K562 (cell line): ENCODE results near the gene PRR23E. TPM values are rescaled to one million over a fixed set of nuclear protein-coding genes. Genes with fewer than 3 reads are reported as not detected.

Experiments used
- ATAC-seq: fragments of 200-7000 bp; cut with Tn5 transposase; 3 replicates; pipeline ENCODE4 v1.9.1; 2020; ENCODE audit warnings: moderate library complexity
- BruUV-seq: library from RNA; stranded (reverse); fragments of 400-500 nt; replicated peaks from 2 replicates; lab custom pipeline; 2021; lab: Mats Ljungman, UMichigan
- CTCF ChIA-PET: fragments of 300-600 bp; formaldehyde crosslinking; extraction: SDS; loops from one replicate; lab custom pipeline; 2021; ENCODE audit warnings: low intra/inter-chr PET ratio; lab: Yijun Ruan, JAX
- POLR2A ChIA-PET: fragments of 300-600, 350-650 bp; sonication (Branson Sonifier 250); formaldehyde crosslinking; extraction: SDS; loops from one replicate; lab custom pipeline; 2021; ENCODE audit warnings: antibody characterized with exemption, inconsistent platforms; lab: Yijun Ruan, JAX
- DNase-seq, 4 experiments: peaks; one replicate each; pipeline versions ENCODE4 v3.0.0 to v3.0.0-alpha.2; 2011 to 2018; ENCODE audit warnings: low spot score in 3 of 4, mixed read lengths in 3 of 4; ENCODE audit errors: extremely low read depth in 1 of 4
- FAIRE-seq: peaks from 2 replicates; lab custom pipeline; 2011; peaks lifted over from hg19 to GRCh38; lab: Jason Lieb, UNC
- H2AFZ ChIP-seq: 2 replicates; pipeline ENCODE4 v1.6.0; 2011; ENCODE audit warnings: low read depth, low read length, control low read depth, inconsistent platforms
- H3K27ac ChIP-seq: fragments of 200-600 bp; 3 replicates; pipeline ENCODE4 v1.8.0; 2011; ENCODE audit warnings: low read depth, mild to moderate bottlenecking, control low read depth, inconsistent platforms, low read length, moderate library complexity, mixed read lengths; ENCODE audit errors: extremely low read depth
- H3K27me3 ChIP-seq, 2 experiments: fragments of 300-600 bp in 1 of 2; 2 replicates in 1 of 2; 3 replicates in 1 of 2; pipeline versions ENCODE4 v1.6.0 to v1.8.0; 2011; ENCODE audit warnings: inconsistent platforms in 2 of 2, low read length in 2 of 2, mild to moderate bottlenecking in 1 of 2, mixed read lengths in 1 of 2, moderate library complexity in 1 of 2; ENCODE audit not compliant: control insufficient read depth in 2 of 2, insufficient read depth in 2 of 2
- H3K36me3 ChIP-seq: fragments of 300-600 bp; 3 replicates; pipeline ENCODE4 v1.8.0; 2011; ENCODE audit warnings: mild to moderate bottlenecking, low read length, inconsistent platforms; ENCODE audit not compliant: control insufficient read depth, insufficient read depth
- H3K4me1 ChIP-seq, 2 experiments: fragments of 200-600 bp in 1 of 2; replicated peaks in 1 of 2; 2 replicates in 1 of 2; 3 replicates in 1 of 2; pipeline versions ENCODE4 v1.5.1 to v1.8.0; 2011; ENCODE audit warnings: inconsistent platforms in 2 of 2, low read length in 2 of 2, mild to moderate bottlenecking in 1 of 2, mixed read lengths in 1 of 2, moderate library complexity in 1 of 2; ENCODE audit not compliant: control insufficient read depth in 2 of 2, insufficient read depth in 2 of 2
- H3K4me2 ChIP-seq: 2 replicates; pipeline ENCODE4 v1.6.1; 2011; ENCODE audit warnings: low read length, control low read depth, inconsistent platforms, mixed read lengths; ENCODE audit not compliant: insufficient read depth
- H3K4me3 ChIP-seq: fragments of 200-600 bp; sonication (generic), shearing (Covaris generic); 2 replicates; pipeline ENCODE4 v1.5.1; 2016; ENCODE audit warnings: control low read depth, inconsistent platforms
- H3K79me2 ChIP-seq: fragments of 200-600 bp; 3 replicates; pipeline ENCODE4 v1.8.0; 2011; ENCODE audit warnings: low read length, inconsistent platforms; ENCODE audit not compliant: control insufficient read depth, insufficient read depth
- H3K9ac ChIP-seq, 2 experiments: 2 replicates each; pipeline versions ENCODE4 v1.6.0 to v1.6.1; 2011; ENCODE audit warnings: low read depth in 2 of 2, low read length in 2 of 2, control low read depth in 1 of 2, inconsistent platforms in 1 of 2, mild to moderate bottlenecking in 1 of 2, mixed read lengths in 1 of 2; ENCODE audit not compliant: insufficient read depth in 1 of 2
- H3K9me1 ChIP-seq: one replicate; pipeline ENCODE4 v1.6.0; 2011; ENCODE audit warnings: inconsistent platforms, mild to moderate bottlenecking, low read length, moderate library complexity; ENCODE audit not compliant: control insufficient read depth, insufficient read depth
- H3K9me3 ChIP-seq: replicated peaks from 2 replicates; pipeline ENCODE4 v1.5.1; 2011; ENCODE audit warnings: low read depth, low read length, inconsistent platforms; ENCODE audit not compliant: control insufficient read depth, insufficient read depth
- H4K20me1 ChIP-seq: replicated peaks from 2 replicates; pipeline ENCODE4 v1.6.1; 2011; ENCODE audit warnings: low read length, inconsistent platforms, mixed read lengths; ENCODE audit not compliant: control insufficient read depth, insufficient read depth
- SETDB1 ChIP-seq: IDR thresholded peaks from one replicate; pipeline ENCODE4 v1.6.1; 2012; ENCODE audit warnings: low read length, control low read depth, inconsistent platforms
- ZNF655 ChIP-seq: fragments of 250-450 bp; sonication (Bioruptor Pico); IDR thresholded peaks from 2 replicates; pipeline ENCODE4 v1.5.0; 2021
- WGBS: fragments of 100-300 bp; shearing (Covaris generic); methylation state at CpG from one replicate; pipeline ENCODE4 v1.1.6; 2016; ENCODE audit warnings: low coverage, mixed read lengths; ENCODE audit not compliant: insufficient coverage; ENCODE audit errors: missing lambda C conversion rate; 5-methylcytosine and 5-hydroxymethylcytosine counted together
- in situ Hi-C: fragments of 300-500 bp; cut with MboI; formaldehyde crosslinking; loops from 4 replicates; pipeline ENCODE4 v1.15.0; 2018; ENCODE audit warnings: inconsistent platforms, mixed read lengths
- intact Hi-C: fragments of 100-400 bp; cut with micrococcal nuclease; formaldehyde crosslinking; loops from 2 replicates; pipeline ENCODE4 v1.14.2; 2022
- polyA plus RNA-seq, 8 experiments: library from polyadenylated mRNA; depleted of rRNA in 4 of 8; stranded (reverse) in 5 of 8; unstranded in 3 of 8; fragments of >200 nt; fragmentation: Nextera tagmentation in 2 of 8; fragmentation: Illumina TruSeq in 1 of 8; extraction: Ambion mirVana in 2 of 8; extraction: Trizol in 1 of 8; gene quantifications; 2 replicates each; pipeline versions ENCODE4 v1.2.1 to v1.2.3, GENCODE V29; 2011 to 2014; ENCODE audit warnings: inconsistent platforms in 1 of 8, missing spikeins in 1 of 8
- total RNA-seq, 7 experiments: library from RNA; depleted of rRNA in 6 of 7; stranded (reverse); fragments of >200 nt in 6 of 7; fragmentation: Illumina TruSeq in 2 of 7; extraction: Trizol in 2 of 7; gene quantifications; 2 replicates each; pipeline versions ENCODE4 v1.2.1 to v1.2.3, GENCODE V29; 2011 to 2021; ENCODE audit warnings: low replicate concordance in 1 of 7

PRR23E gene
- total and polyA plus RNA-seq, 9 of the 15 experiments (the other 6 are each of a cell fraction or from before 2014, with no cell fraction given) = not detected

GRCh38 chr3:127157171-127157828, 35.6 kb upstream of the PRR23E start:
- Histone ChIP-seq H3K79me2 (no peaks in the 10 kb centered on the region), H3K27me3 (no peaks in the 10 kb centered on the region), H3K9me1 (no peaks in the 10 kb centered on the region), H3K27ac (no peak overlapping the region), H3K9ac (no peak overlapping the region), H3K4me2 (no peak overlapping the region), H2AFZ (no peak overlapping the region), H3K36me3 (no peaks in the 10 kb centered on the region)
- in situ Hi-C loops = no loop called here
- no TSS peak for BruUV-seq
- no peak for FAIRE-seq
- POLR2A ChIA-PET = no interaction called here
- no peak for ATAC-seq
- DNase-seq = no peak
- CTCF ChIA-PET = no interaction called here
- TF ChIP-seq SETDB1 (no peak), ZNF655 (CRISPR knock-in tag) (no peak)
- TF ChIP-seq, all 486 proteins: peak for 0
- Histone ChIP-seq H4K20me1 (no peaks in the 10 kb centered on the region), H3K9me3 (peaks cover 2% of the 10 kb centered on the region; the same call in 1 of the 2 replicates), H3K4me1 (no peaks in the 10 kb centered on the region), H3K4me3 (no peak overlapping the region)
- intact Hi-C loops = no loop called here
- WGBS = 2% methylated on average over 9 of the region's 14 CpGs
